Measurements from ENCODE around the gene ROR1. TPM values are rescaled to one million over a fixed set of nuclear protein-coding genes. Genes with fewer than 3 reads are reported as not detected.

The ROR1 gene
- total and polyA plus RNA-seq, 2 of the 13 experiments (the other 11 are each of a cell fraction or from before 2014, with no cell fraction given): 0.58 to 2.3 TPM

DNA sequence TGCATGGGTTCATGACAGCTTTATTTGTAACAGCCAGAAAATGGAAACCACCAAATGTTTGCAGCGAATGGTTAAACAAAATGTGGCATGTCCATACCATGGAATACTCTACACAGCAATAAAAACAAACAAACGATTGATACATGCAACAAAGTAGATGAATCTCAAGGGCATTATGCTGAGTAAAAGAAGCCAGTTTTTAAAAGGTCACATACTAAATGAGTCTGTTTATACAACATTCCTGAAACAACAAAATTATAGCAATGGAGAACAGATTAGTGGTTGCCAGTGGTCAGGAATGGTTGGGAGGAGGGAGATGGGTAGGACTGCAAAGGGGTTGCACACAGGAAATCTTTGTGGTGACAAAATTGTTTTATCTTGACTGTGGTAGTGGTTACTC, 227.2 kb downstream of the ROR1 start:
- CTCF ChIA-PET (ENCODE audit: low intra/inter-chr PET ratio, low total read pairs): no interaction called here
- BruUV-seq (replicated peaks): no TSS peak
- FAIRE-seq: no peak

DNA sequence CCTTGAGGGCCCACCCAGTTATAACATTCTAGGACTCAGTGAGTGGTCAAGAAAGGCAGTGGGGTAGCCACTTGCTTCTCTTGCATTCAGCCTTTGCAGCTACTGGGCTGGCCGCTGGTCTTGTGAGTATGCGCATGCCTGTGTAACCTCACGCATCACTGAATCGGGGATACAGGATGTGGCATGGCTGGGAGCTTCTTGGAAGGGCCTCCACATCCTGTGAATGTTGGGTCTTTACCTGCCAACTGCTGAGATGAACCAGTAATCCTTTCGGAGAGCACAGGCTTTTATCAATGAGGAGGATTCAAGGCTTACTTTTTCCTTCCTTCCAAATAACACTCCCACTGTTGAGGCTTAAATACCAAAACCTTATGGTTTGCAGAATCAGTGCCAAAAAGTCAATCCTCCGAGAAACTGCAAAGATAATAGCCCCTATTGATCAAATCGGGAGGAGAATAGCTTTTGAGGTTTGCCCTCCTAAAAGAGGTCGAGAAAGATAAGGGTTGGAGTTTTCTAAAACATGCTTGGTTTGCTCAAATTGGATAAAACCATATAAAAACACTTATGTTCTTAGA, 230.7 kb downstream of the ROR1 start:
- FAIRE-seq (no peak), ATAC-seq (no peak), DNase-seq (ENCODE audit: low spot score) (no peak)
- ChIA-PET POLR2A (no interaction called here), CTCF (ENCODE audit: low intra/inter-chr PET ratio, low total read pairs) (no interaction called here)
- H3K4me1 ChIP-seq (ENCODE audit: insufficient read depth, low read length): peaks cover 8% of the 10 kb centered on the region; the same call in 1 of the 2 replicates
- in situ Hi-C loops (cut with HindIII; ENCODE audit: extremely low pct_ligation_motif_present, low pct_unique_long_range_greater_than_20kb): no loop called here
- no peaks in the 10 kb centered on the region for H3K9me3 ChIP-seq (ENCODE audit: low read length)
- no peaks in the 10 kb centered on the region for H3K27me3 ChIP-seq (ENCODE audit: control insufficient read depth in 1 of 2, insufficient read depth in 2 of 2, low read length in 2 of 2)
- no peak overlapping the region for H3K4me2 ChIP-seq (ENCODE audit: low read depth, low read length)
- H3K36me3 ChIP-seq (replicated peaks in 1 of 2; ENCODE audit: control insufficient read depth in 1 of 2, insufficient read depth in 2 of 2, low read length in 2 of 2): no peaks in the 10 kb centered on the region
- intact Hi-C loops (cut with micrococcal nuclease; ENCODE audit: unreplicated experiment): no loop called here
- H3K79me2 ChIP-seq (ENCODE audit: insufficient read depth, low read length): no peaks in the 10 kb centered on the region
- 48% methylated on average over 7 of the region's 8 CpGs for WGBS (ENCODE audit: low lambda C conversion rate)
- no peak overlapping the region for H3K27ac ChIP-seq (ENCODE audit: extremely low read length, insufficient read depth, low read length)
- no peak overlapping the region for H3K9ac ChIP-seq (ENCODE audit: insufficient read depth, low read depth, low read length)
- TF ChIP-seq ARHGAP35 (CRISPR knock-in tag; IDR thresholded peaks at IDR 0.05; ENCODE audit: borderline replicate concordance) (no peak), ZNF777 (CRISPR knock-in tag; IDR thresholded peaks at IDR 0.05) (no peak), FOSL2 (CRISPR knock-in tag; IDR thresholded peaks at IDR 0.05) (no peak), ZNF547 (CRISPR knock-in tag; IDR thresholded peaks at IDR 0.05) (no peak), YY1 (IDR thresholded peaks at IDR 0.05; ENCODE audit: insufficient read depth, insufficient replicate concordance, low read depth, low read length) (no peak), ZFY (CRISPR knock-in tag; IDR thresholded peaks at IDR 0.05) (no peak), ZSCAN21 (CRISPR knock-in tag; IDR thresholded peaks at IDR 0.05; ENCODE audit: borderline replicate concordance) (no peak), PAF1 (CRISPR knock-in tag; IDR thresholded peaks at IDR 0.05) (no peak), ZNF432 (CRISPR knock-in tag; IDR thresholded peaks at IDR 0.05; ENCODE audit: borderline replicate concordance) (no peak), ZFP36 (IDR thresholded peaks at IDR 0.05; ENCODE audit: borderline replicate concordance, low read depth, low read length, partially characterized antibody) (no peak), ATF7-NPFF (CRISPR knock-in tag; IDR thresholded peaks at IDR 0.05; ENCODE audit: low read depth) (no peak), CAMTA2 (CRISPR knock-in tag; IDR thresholded peaks at IDR 0.05; ENCODE audit: borderline replicate concordance) (no peak)
- TF ChIP-seq, protein P1, sequence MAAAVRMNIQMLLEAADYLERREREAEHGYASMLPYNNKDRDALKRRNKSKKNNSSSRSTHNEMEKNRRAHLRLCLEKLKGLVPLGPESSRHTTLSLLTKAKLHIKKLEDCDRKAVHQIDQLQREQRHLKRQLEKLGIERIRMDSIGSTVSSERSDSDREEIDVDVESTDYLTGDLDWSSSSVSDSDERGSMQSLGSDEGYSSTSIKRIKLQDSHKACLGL (CRISPR knock-in tag; IDR thresholded peaks at IDR 0.05): no peak
- TF ChIP-seq, protein P2, sequence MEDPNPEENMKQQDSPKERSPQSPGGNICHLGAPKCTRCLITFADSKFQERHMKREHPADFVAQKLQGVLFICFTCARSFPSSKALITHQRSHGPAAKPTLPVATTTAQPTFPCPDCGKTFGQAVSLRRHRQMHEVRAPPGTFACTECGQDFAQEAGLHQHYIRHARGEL (CRISPR knock-in tag; IDR thresholded peaks at IDR 0.05): no peak
- no peaks in the 10 kb centered on the region for H4K20me1 ChIP-seq (ENCODE audit: insufficient read depth, low read length)
- no peak overlapping the region for H2AFZ ChIP-seq (ENCODE audit: low read length)
- H3K4me3 ChIP-seq (replicated peaks in 1 of 3; ENCODE audit: insufficient read depth in 1 of 3, low read depth in 2 of 3, low read length in 3 of 3): no peak overlapping the region
- no TSS peak for BruUV-seq (replicated peaks)

More for the DNA sequence above, 227.2 kb downstream of the ROR1 start:
- Histone ChIP-seq H3K9ac (ENCODE audit: insufficient read depth, low read depth, low read length) (no peak overlapping the region), H3K79me2 (ENCODE audit: insufficient read depth, low read length) (no peaks in the 10 kb centered on the region), H3K4me2 (ENCODE audit: low read depth, low read length) (no peak overlapping the region), H4K20me1 (ENCODE audit: insufficient read depth, low read length) (no peaks in the 10 kb centered on the region), H3K4me1 (ENCODE audit: insufficient read depth, low read length) (no peaks in the 10 kb centered on the region), H2AFZ (ENCODE audit: low read length) (no peak overlapping the region), H3K27ac (ENCODE audit: extremely low read length, insufficient read depth, low read length) (no peak overlapping the region), H3K36me3 (replicated peaks in 1 of 2; ENCODE audit: control insufficient read depth in 1 of 2, insufficient read depth in 2 of 2, low read length in 2 of 2) (no peaks in the 10 kb centered on the region), H3K27me3 (ENCODE audit: control insufficient read depth in 1 of 2, insufficient read depth in 2 of 2, low read length in 2 of 2) (no peaks in the 10 kb centered on the region), H3K9me3 (ENCODE audit: low read length) (no peaks in the 10 kb centered on the region), H3K4me3 (replicated peaks in 1 of 3; ENCODE audit: insufficient read depth in 1 of 3, low read depth in 2 of 3, low read length in 3 of 3) (no peak overlapping the region)
- TF ChIP-seq HNRNPLL (IDR thresholded peaks at IDR 0.05; ENCODE audit: low read depth, low read length, poor library complexity, severe bottlenecking): no peak
- TF ChIP-seq ZNF781 (CRISPR knock-in tag; IDR thresholded peaks at IDR 0.05; ENCODE audit: borderline replicate concordance, not compliant biosample characterization): no peak
- 35% methylated on average over 2 of the region's 2 CpGs for WGBS (ENCODE audit: low lambda C conversion rate)
- in situ Hi-C loops (cut with HindIII; ENCODE audit: extremely low pct_ligation_motif_present, low pct_unique_long_range_greater_than_20kb): no loop called here
- no peak for ATAC-seq
- POLR2A ChIA-PET: no interaction called here
- no peak for DNase-seq (ENCODE audit: low spot score)
- intact Hi-C loops (cut with micrococcal nuclease; ENCODE audit: unreplicated experiment): no loop called here

Data from HepG2 (cell line).